HEK293T (cell line): ENCODE data around the gene PCDH11Y.
"Not testable (repeated sequence)": the region's sequence is repeated elsewhere in the genome, so short reads cannot be mapped to it uniquely, and the experiment has no call there.

ENCODE experiments used
- CTCF ChIA-PET: fragments of 350-600 bp; formaldehyde crosslinking; extraction: SDS; loops from one replicate; lab custom pipeline; 2021; ENCODE audit warnings: antibody characterized with exemption, inconsistent platforms; lab: Yijun Ruan, JAX
- POLR2A ChIA-PET: fragments of 350-600 bp; formaldehyde crosslinking; extraction: SDS; loops from one replicate; lab custom pipeline; 2020; ENCODE audit warnings: antibody characterized with exemption, inconsistent platforms; lab: Yijun Ruan, JAX
- DNase-seq: peaks from one replicate; pipeline ENCODE4 v3.0.0; 2012; ENCODE audit warnings: mixed read lengths; ENCODE audit errors: extremely low spot score

The PCDH11Y gene, protein sequence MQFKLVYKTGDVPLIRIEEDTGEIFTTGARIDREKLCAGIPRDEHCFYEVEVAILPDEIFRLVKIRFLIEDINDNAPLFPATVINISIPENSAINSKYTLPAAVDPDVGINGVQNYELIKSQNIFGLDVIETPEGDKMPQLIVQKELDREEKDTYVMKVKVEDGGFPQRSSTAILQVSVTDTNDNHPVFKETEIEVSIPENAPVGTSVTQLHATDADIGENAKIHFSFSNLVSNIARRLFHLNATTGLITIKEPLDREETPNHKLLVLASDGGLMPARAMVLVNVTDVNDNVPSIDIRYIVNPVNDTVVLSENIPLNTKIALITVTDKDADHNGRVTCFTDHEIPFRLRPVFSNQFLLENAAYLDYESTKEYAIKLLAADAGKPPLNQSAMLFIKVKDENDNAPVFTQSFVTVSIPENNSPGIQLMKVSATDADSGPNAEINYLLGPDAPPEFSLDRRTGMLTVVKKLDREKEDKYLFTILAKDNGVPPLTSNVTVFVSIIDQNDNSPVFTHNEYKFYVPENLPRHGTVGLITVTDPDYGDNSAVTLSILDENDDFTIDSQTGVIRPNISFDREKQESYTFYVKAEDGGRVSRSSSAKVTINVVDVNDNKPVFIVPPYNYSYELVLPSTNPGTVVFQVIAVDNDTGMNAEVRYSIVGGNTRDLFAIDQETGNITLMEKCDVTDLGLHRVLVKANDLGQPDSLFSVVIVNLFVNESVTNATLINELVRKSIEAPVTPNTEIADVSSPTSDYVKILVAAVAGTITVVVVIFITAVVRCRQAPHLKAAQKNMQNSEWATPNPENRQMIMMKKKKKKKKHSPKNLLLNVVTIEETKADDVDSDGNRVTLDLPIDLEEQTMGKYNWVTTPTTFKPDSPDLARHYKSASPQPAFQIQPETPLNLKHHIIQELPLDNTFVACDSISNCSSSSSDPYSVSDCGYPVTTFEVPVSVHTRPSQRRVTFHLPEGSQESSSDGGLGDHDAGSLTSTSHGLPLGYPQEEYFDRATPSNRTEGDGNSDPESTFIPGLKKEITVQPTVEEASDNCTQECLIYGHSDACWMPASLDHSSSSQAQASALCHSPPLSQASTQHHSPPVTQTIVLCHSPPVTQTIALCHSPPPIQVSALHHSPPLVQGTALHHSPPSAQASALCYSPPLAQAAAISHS (N-terminal part only)

DNA sequence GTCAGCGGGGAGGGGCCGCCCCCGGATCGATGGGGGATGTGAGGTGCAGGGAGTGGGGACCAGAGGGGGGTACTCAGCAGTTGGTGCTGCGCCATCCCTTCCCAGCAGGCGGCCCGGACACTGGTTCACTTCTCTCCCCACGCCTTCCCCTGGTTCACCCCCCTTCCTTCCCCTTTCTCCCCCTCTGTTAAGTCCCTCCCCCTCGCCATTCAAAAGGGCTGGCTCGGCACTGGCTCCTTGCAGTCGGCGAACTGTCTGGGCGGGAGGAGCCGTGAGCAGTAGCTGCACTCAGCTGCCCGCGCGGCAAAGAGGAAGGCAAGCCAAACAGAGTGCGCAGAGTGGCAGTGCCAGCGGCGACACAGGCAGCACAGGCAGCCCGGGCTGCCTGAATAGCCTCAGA, at the start of gene PCDH11Y:
Gene PCDH11Y, plus strand, starts transcription at position 240 of the 400 bp plus-strand sequence. CDS start 56,804 bp downstream, outside the sequence.
- DNase-seq, POLR2A ChIA-PET, CTCF ChIA-PET: not testable (repeated sequence)

DNA sequence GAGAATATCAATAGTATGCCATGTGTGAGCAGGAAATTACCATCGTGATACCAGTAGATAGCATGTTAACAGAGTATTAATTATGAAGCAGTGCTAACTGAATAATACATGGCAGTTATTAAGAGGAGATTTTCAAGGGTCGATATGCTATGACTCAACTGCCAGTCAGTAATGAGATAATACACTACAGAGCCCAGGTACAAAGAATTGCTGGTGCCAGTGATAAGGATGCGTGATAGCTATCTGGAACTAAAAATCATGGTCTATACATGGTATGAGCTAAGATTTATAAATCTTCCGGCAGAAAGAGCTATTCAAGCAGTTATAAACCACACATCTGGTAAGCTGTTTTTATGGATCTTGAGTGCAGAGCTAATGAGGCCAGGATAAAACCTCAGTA, 32.2 kb upstream of the PCDH11Y start:
- DNase-seq, POLR2A ChIA-PET, CTCF ChIA-PET: not testable (repeated sequence)

DNA sequence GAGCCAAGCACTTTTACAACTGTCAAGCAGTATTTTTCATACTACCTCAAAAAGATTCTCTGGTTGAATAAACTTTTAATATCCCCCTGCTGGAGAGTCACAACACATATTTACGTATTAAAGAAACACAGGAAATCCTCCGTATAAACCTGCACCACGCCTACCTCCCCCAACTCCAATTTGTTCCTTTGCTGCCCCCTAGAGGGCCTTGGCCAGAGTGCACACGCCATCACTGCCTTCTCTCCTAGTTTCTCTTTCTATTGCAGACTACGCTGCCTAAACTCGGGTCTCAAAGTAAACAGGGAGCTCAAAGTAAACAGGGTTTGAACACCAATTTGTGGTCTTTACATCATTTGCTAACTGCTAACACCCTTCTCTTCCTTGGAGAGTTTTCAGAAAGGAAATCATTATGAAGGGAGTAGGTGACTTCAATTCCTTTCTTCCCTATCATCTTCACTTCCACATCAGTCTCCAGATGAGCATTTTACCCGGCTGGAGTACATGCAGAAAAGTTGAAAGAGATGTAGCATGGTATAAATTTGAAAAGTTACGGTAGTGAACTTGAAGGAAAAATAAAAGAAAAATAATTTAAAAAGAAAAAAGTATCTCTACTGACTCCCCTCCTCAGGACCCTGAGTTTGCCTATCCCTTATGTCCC, 8.2 kb upstream of the PCDH11Y start:
- POLR2A ChIA-PET: not testable (repeated sequence)

DNA sequence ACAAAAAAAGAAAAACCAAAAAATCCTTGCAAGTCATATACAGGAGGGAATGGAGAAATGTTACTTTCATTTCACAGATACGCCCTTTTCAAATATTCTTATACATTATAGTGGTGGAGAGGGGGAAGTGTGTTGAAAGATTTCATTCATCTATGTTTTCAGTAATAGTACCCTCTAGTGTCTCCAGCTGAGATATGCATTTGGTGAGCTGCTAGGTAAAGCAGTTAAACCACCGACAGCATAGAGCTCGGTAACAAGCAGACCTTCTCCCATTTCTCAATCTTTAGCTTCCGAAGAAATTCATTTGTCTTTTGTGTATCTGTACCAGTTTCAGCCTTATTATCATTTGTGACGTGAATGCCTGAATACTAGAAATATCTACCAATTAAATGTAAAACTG, 5.2 kb upstream of the PCDH11Y start:
- POLR2A ChIA-PET, DNase-seq, CTCF ChIA-PET: not testable (repeated sequence)

More for the DNA sequence above, 8.2 kb upstream of the PCDH11Y start:
- CTCF ChIA-PET, DNase-seq: not testable (repeated sequence)

DNA sequence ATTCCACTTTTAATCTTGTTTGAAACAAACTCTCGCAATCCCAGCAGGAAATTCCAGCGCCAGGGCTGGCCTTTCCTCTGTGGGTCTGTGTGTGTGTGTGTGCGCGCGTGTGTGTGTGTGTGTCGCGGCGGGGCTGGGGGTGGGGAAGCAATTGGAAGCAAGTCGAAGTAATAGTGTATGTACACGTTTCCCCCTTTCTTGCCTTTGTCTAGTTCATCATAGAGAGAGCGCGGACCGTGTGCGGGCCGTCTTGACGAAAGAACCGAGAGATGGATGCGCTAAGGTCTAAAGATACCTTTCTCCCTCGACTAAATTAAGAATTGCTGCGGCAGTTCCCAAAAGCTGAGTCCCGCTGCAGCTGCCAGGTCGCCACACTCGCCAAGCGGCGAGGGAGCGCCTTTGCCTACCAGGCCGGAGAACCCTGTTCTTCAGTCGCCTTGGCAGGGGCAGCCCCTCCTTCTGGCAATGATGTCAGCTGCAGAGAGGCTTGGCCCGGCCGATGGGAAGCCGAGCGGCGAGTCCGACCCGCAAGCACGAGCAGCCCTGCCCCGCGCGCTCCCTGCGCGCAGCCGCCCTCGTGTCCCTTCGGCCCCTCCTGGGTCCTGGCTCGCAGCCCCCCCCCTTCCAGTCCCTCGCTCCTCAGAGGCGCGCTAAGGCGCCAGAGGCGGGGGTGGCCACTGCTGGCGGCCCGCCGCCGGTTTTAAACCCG, 2.5 kb downstream of the PCDH11Y start:
- POLR2A ChIA-PET, CTCF ChIA-PET, DNase-seq: not testable (repeated sequence)

DNA sequence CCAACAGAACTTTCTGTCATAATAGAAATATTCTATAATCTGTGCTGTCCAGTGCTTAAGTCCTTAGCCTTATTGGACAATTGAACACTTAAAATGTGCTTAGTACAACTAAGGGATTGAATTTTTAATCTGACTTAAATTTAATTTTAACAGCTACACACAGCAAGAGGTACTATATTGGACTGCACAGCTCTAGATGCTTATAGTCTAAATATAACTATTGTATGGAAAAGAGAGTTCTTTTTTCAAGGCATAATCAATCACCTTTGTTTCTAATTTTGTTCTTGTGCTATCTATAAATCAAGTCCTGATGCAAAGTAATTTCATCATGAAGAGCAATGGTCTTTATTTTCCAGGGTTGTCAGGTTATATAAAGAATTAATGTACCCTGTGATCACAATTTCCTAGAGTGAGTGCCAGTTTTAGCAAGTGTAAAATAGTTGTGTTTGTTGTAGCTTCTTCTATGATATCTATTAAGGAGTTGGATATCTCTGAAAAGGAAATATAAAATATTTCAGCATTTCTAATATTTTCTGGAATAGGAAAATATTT, 39.0 kb downstream of the PCDH11Y start:
- CTCF ChIA-PET: not testable (repeated sequence)

DNA sequence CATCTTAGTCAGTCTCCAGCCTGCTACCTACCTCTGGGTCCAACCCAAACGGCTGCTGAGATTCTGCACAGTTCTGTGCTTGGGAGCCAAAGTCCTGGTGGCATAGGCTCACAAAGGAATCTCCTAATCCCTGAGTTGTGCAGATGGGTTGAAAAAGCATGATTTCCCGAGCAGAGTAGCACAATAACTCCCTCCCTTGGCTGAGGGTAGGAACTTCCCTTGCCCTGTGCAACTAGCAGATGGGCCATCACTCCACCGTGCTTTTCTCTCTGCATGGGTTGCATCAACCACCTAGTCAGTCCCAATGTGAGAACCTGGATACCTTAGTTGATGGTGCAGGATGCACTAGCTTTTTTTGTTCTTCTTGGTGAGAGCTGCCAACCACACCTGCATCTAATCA, 82.9 kb downstream of the PCDH11Y start:
- DNase-seq, POLR2A ChIA-PET, CTCF ChIA-PET: not testable (repeated sequence)

More for the DNA sequence above, 39.0 kb downstream of the PCDH11Y start:
- DNase-seq, POLR2A ChIA-PET: not testable (repeated sequence)

DNA sequence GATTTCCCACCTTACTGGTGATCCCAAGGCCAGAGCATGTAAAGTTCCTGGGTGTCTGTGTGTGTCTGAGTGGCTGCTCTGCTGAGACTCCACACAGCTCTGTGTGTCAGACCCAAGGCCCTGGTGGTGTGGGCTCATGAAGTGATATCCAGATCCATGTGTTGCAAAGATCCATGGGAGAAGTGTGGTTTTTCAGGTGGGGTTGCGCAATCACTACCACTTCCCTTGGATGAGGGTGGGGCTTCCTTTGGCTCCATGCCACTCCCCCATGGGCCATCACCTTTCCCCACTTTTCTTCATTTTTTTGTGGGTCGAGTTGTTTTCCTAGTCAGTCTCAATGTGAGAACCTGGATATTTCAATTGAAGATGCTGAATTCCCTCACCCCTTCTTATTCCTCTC, 182.9 kb downstream of the PCDH11Y start:
- DNase-seq, POLR2A ChIA-PET, CTCF ChIA-PET: not testable (repeated sequence)

DNA sequence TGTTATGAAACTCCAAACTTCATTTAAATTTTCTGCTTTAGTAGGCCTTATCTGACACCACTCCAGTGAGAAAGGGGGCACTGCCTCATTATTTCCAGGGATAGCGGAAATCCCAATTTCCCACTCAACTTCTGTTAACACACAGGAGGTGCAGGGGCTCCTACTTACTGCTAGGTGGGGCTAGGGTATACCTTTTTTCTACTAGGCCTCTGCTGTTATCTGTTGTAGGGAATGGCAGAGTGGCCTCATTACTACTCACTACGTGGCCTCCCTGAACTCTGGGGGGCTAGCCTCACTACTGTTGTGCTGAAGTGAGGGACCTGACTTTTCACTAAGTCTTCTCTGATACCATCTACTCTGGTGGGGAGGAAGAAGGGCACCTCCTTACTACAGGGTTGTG, 215.0 kb downstream of the PCDH11Y start:
- DNase-seq, POLR2A ChIA-PET, CTCF ChIA-PET: not testable (repeated sequence)

DNA sequence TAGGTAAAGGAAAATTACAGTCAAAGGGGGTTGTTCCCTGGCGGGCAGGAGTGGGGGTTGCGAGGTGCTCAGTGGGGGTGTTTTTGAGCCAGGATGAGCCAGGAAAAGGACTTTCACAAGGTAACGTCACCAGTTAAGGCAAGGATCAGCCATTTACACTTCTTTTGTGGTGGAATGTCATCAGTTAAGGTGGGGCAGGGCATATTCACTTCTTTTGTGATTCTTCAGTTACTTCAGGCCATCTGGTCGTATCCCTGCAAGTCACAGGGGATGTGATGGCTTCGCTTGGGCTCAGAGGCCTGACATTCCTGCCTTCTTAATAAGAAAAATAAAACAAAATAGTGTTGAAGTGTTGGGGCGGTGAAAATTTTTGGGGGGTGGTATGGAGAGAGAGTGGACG, 324.8 kb downstream of the PCDH11Y start:
- POLR2A ChIA-PET, DNase-seq, CTCF ChIA-PET: not testable (repeated sequence)

DNA sequence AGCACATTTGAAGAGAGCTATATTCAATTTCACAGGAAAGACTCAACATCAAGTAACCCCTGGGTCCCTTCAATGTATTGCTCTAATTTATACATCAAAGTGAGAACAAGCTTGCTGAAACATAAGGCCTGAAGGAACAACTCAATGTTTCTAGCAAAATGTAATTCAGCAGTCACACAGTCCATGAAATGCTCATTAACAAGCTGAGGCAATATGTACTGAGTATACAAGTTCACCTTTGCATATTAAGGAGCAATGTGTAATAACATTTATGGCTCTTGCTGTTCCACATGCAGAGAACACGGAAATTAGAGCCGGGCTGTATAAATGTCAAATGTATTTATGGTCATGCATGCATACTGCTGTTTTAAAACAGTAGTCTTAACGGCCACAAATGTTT, 342.1 kb downstream of the PCDH11Y start:
- CTCF ChIA-PET, POLR2A ChIA-PET, DNase-seq: not testable (repeated sequence)

DNA sequence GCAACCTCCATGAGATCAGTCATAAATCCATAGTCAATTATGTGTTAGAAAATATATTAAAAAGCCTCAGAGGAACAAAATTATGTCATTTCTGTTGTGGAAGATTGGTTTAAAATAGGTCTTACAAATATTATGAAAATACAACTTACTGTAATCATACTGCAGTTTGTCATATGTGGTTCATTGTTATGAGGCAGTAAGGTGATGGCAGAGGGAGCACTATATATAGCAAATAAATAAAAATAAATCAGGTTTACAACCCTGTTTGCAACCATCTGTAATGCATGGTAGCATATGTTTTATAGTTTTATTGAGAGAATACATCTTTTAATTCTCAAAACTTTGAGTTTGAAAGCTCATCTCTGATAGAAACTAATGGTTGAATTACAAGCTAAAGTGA, 543.6 kb downstream of the PCDH11Y start:
- DNase-seq, POLR2A ChIA-PET, CTCF ChIA-PET: not testable (repeated sequence)

DNA sequence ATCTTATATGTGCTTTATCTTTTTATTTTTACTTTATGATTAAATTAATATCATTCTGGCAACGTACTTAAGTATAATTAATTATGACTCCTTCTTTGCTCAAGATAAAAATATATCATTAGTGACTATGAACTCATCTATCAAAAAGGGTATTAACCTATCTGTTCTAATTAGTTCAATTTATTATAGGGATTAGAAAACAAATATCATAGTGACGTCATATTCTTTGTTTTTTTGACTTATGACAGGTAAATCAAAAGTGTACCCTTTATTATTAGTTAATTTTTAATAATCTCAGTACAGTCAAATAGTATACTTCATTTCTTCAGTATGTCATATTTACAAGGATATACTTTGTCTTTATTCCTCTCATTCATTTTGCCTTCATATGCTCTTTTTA, 638.5 kb downstream of the PCDH11Y start:
- CTCF ChIA-PET, DNase-seq, POLR2A ChIA-PET: not testable (repeated sequence)

DNA sequence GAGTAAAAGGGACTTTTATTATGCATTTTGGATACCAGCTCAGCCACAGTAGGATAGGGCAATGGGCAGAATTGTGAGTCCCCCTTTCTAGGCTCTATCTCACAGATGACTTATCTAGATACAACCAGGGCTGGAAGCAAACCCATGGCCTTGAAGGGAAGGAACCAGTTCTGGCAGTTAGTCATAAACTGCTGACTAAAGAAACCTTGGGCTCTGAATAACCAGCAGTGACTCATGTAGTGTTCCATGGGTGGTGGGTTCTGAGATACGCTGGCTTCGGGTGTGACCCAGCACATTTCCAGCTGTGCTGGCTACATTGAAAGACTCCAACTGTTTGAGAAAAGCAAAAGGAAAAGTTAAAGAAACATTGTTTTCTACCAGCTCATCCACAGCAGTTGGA, 679.2 kb downstream of the PCDH11Y start:
- DNase-seq, CTCF ChIA-PET, POLR2A ChIA-PET: not testable (repeated sequence)

DNA sequence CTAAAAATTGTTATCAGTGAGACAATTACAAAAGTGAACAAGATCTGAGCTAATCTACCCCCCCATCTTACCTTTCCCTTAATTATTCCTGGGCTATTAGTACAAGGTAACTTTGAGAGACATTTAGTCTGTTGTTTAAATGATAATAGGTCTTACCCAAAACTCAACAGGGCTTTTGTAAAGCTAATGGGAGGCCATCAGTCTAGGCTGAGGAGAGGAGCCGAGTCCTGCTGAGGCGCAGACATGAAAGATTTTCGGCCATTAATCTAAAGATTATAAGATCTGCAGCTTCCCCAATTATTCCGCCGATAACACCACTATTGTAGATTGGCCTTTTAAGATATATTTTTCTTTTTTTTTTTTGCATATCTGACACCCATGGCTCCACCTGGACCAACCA, 708.6 kb downstream of the PCDH11Y start:
- CTCF ChIA-PET, DNase-seq, POLR2A ChIA-PET: not testable (repeated sequence)

DNA sequence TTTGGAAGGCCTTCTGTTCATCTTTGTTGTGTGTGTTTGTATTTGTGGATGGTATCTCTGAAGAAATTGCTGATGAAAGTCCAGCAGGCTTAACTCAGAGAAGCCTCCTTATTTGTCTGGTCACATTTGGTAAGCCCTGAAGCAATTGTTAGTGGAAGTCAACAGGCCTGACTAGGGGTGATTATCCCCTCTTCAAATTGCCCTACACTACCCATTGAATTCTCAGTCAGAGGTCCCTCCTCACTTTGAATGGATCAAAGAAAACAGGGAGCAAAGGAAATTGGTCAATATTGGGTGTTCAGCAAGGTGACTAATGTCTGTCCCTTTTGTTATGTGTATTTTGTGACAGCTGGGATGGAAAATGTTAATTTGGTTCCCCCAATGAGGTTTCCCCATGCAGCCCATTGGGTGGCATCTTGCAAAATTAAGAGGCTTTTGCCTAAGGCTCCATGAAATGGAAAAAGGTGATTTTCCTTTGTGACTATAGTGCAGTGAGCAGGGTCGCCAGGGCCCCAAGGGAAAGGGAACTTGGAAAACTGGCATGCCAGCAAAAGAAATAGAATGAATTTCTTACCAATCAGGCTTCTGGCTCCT, 709.8 kb downstream of the PCDH11Y start:
- DNase-seq, CTCF ChIA-PET, POLR2A ChIA-PET: not testable (repeated sequence)

DNA sequence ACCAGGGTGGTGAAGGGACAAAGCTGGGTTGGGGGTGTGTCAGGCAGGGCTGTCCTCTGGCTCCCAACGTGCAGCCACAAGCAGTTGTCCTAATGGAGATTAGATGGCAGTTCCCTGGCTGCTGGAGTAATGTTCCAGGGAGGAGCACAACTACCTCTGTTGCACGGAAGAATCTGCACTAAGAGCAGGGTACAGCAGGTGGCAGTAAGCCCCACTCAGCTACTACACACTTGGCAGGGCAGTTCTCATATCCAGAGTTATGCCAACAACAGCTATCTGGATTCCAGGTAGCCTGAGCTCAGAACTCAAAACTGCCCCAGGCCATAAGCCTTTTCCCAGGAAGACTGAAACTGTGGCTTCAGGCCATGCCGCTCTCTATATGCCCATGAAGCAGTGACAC, 761.3 kb downstream of the PCDH11Y start:
- CTCF ChIA-PET, POLR2A ChIA-PET, DNase-seq: not testable (repeated sequence)
